Measurements from ENCODE around the gene TMBIM1. TPM values are rescaled to one million over a fixed set of nuclear protein-coding genes. Genes with fewer than 3 reads are reported as not detected.

Gene TMBIM1
- total and polyA plus RNA-seq, 4 donors = 92.1 to 258 (median 147) TPM

GRCh38 chr2:218271865-218272530 is 20.3 kb downstream of the TMBIM1 start:
- H3K9me3 ChIP-seq (ENCODE audit: control insufficient read depth in 4 of 4, insufficient read depth in 3 of 4, low read length in 3 of 4) = no peaks in the 10 kb centered on the region
- WGBS, 2 donors = 55 to 76% methylated on average over 5 of the region's 5 CpGs
- peak overlapping the region in 1 of 2 donors; percentile 59 for H3K9ac ChIP-seq (ENCODE audit: insufficient read depth in 1 of 2, low read length in 2 of 2)
- peak overlapping the region in 1 of 2 donors; percentile 65 for H3K27ac ChIP-seq (ENCODE audit: low read depth in 1 of 2, low read length in 1 of 2)
- TF ChIP-seq, protein P1, sequence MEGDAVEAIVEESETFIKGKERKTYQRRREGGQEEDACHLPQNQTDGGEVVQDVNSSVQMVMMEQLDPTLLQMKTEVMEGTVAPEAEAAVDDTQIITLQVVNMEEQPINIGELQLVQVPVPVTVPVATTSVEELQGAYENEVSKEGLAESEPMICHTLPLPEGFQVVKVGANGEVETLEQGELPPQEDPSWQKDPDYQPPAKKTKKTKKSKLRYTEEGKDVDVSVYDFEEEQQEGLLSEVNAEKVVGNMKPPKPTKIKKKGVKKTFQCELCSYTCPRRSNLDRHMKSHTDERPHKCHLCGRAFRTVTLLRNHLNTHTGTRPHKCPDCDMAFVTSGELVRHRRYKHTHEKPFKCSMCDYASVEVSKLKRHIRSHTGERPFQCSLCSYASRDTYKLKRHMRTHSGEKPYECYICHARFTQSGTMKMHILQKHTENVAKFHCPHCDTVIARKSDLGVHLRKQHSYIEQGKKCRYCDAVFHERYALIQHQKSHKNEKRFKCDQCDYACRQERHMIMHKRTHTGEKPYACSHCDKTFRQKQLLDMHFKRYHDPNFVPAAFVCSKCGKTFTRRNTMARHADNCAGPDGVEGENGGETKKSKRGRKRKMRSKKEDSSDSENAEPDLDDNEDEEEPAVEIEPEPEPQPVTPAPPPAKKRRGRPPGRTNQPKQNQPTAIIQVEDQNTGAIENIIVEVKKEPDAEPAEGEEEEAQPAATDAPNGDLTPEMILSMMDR (IDR thresholded peaks at IDR 0.05; ENCODE audit: control extremely low read depth, extremely low read depth) = no peak
- no peak overlapping the region for H3K4me3 ChIP-seq
- ATAC-seq (ENCODE audit: insufficient read depth, low FRiP score) (no peak), DNase-seq (no peak)
- no peaks in the 10 kb centered on the region for H3K27me3 ChIP-seq (ENCODE audit: control insufficient read depth in 3 of 3, insufficient read depth in 3 of 3, low read length in 2 of 3)
- peaks cover 18 to 32% (median 26%) of the 10 kb centered on the region in 4 donors for H3K36me3 ChIP-seq (ENCODE audit: control insufficient read depth in 4 of 4, insufficient read depth in 4 of 4, low read length in 4 of 4)
- peaks cover 5 to 27% (median 11%) of the 10 kb centered on the region in 5 donors for H3K4me1 ChIP-seq (ENCODE audit: control insufficient read depth in 5 of 5, insufficient read depth in 5 of 5, low read length in 5 of 5)

DNA sequence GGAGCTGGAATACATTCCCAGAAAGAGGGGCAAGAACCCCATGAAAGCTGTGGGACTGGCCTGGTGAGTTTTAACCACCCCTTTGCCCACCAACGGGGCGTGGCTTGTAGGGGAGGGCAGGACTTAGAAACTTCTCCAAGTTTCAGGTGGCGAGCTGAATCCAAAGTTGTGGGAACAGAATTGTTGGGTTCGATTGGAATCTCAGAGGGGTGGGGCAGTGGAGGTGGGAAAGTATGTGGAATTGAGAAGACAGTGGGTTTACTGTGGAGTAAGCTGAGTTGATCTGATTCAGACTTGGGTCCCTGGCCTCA is 20.9 kb downstream of the TMBIM1 start:
- peaks cover 5 to 27% (median 11%) of the 10 kb centered on the region in 5 donors for H3K4me1 ChIP-seq (ENCODE audit: control insufficient read depth in 5 of 5, insufficient read depth in 5 of 5, low read length in 5 of 5)
- peak overlapping the region in 1 of 2 donors; percentile 59 for H3K9ac ChIP-seq (ENCODE audit: insufficient read depth in 1 of 2, low read length in 2 of 2)

DNA sequence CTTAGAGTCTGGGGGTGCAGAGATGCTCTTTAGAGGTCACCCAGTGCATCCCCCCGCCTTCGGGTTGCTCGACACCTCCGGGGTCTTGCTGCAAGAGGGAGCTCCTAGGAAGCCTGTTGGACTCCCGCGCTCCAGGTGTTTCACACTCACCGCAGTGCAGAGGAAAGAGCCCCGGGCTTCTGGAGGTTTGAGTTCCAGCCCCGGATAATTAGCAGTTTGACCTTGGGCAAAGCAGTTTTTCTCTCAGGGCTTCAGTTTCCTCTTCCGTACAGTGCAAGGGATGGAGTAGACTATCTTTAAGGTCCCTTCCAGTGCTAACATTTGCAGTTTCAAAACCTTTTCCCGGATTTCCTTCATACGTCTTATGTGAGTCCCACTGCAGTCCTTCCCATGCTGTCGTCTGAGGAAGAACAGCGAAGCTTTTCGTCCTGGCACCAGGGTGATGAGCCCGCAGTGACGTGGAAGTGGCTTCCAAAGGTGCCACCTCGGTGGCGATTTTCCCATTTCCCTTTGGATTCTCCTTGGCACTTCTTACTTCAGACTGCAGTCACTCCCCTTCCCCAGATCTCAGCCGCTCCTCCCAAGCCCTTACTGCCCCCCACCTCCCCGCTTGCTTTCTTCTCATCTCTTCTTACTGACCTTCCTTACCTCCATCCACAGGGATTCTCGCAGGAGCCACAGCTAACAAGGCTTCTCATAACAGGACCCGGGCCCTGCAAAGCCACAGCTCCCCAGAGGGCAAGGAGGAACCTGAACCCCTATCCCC is 21.4 kb downstream of the TMBIM1 start:
- peak overlapping the region in 1 of 2 donors; percentile 59 for H3K9ac ChIP-seq (ENCODE audit: insufficient read depth in 1 of 2, low read length in 2 of 2)
- H3K4me3 ChIP-seq = peak overlapping the region; percentile 74
- TF ChIP-seq, protein P1 (IDR thresholded peaks at IDR 0.05; ENCODE audit: control extremely low read depth, extremely low read depth) = no peak
- DNase-seq (no peak), ATAC-seq (ENCODE audit: insufficient read depth, low FRiP score) (no peak)
- H3K9me3 ChIP-seq (ENCODE audit: control insufficient read depth in 4 of 4, insufficient read depth in 3 of 4, low read length in 3 of 4) = no peaks in the 10 kb centered on the region
- H3K27ac ChIP-seq (ENCODE audit: low read depth in 1 of 2, low read length in 1 of 2) = peak overlapping the region; percentile 18 to 69
- H3K27me3 ChIP-seq (ENCODE audit: control insufficient read depth in 3 of 3, insufficient read depth in 3 of 3, low read length in 2 of 3) = no peaks in the 10 kb centered on the region
- 4 to 9% methylated on average over 23 of the region's 23 CpGs for WGBS, 2 donors
- H3K36me3 ChIP-seq (ENCODE audit: control insufficient read depth in 4 of 4, insufficient read depth in 4 of 4, low read length in 4 of 4) = peaks cover 13 to 33% (median 28%) of the 10 kb centered on the region in 4 donors
- H3K4me1 ChIP-seq (ENCODE audit: control insufficient read depth in 5 of 5, insufficient read depth in 5 of 5, low read length in 5 of 5) = peaks cover 5 to 27% (median 11%) of the 10 kb centered on the region in 5 donors

More for the DNA sequence above, 20.9 kb downstream of the TMBIM1 start:
- DNase-seq (no peak), ATAC-seq (ENCODE audit: insufficient read depth, low FRiP score) (no peak)
- WGBS, 2 donors = 46 to 72% methylated on average over 4 of the region's 4 CpGs
- Histone ChIP-seq H3K4me3 (no peak overlapping the region), H3K9me3 (ENCODE audit: control insufficient read depth in 4 of 4, insufficient read depth in 3 of 4, low read length in 3 of 4) (no peaks in the 10 kb centered on the region), H3K27ac (ENCODE audit: low read depth in 1 of 2, low read length in 1 of 2) (peak overlapping the region in 1 of 2 donors; percentile 5), H3K36me3 (ENCODE audit: control insufficient read depth in 4 of 4, insufficient read depth in 4 of 4, low read length in 4 of 4) (peaks cover 18 to 32% (median 29%) of the 10 kb centered on the region in 4 donors), H3K27me3 (ENCODE audit: control insufficient read depth in 3 of 3, insufficient read depth in 3 of 3, low read length in 2 of 3) (no peaks in the 10 kb centered on the region)
- TF ChIP-seq, protein P1 (IDR thresholded peaks at IDR 0.05; ENCODE audit: control extremely low read depth, extremely low read depth) = no peak
